Panc1 (cell line): ENCODE measurements around the gene HPN. TPM values are rescaled to one million over a fixed set of nuclear protein-coding genes. Genes with fewer than 3 reads are reported as not detected.

Experiments
- ATAC-seq: fragments of 200-7000 bp; cut with Tn5 transposase; 2 replicates; pipeline ENCODE4 v1.9.1; 2020; ENCODE audit warnings: mild to moderate bottlenecking, moderate library complexity
- BruUV-seq: library from RNA; stranded (reverse); fragments of 400-500 nt; replicated peaks from 2 replicates; lab custom pipeline; 2021; lab: Mats Ljungman, UMichigan
- CTCF ChIA-PET: fragments of 300-600 bp; sonication (Branson Sonifier 250); formaldehyde crosslinking; loops from one replicate; lab custom pipeline; 2022; ENCODE audit warnings: antibody characterized with exemption; lab: Charles Lee
- POLR2A ChIA-PET: fragments of 300-600 bp; sonication (Branson Sonifier 250); formaldehyde crosslinking; loops from one replicate; lab custom pipeline; 2022; ENCODE audit warnings: antibody characterized with exemption; lab: Charles Lee
- DNase-seq: peaks from one replicate; pipeline ENCODE4 v3.0.0-alpha.2; 2010; ENCODE audit warnings: low read depth, low spot score
- H3K27ac ChIP-seq: 2 replicates; pipeline ENCODE4 v1.5.1; 2011; ENCODE audit warnings: mild to moderate bottlenecking, low read length, inconsistent platforms
- H3K27me3 ChIP-seq: fragments of 200-500 bp; sonication (Bioruptor generic); 2 replicates; pipeline ENCODE4 v1.6.0; 2014; ENCODE audit warnings: low read length, inconsistent platforms; ENCODE audit not compliant: control insufficient read depth, insufficient read depth
- H3K36me3 ChIP-seq: fragments of 200-500 bp; sonication (Bioruptor generic); 2 replicates; pipeline ENCODE4 v1.5.1; 2014; ENCODE audit warnings: inconsistent platforms, mild to moderate bottlenecking, low read length, moderate library complexity; ENCODE audit not compliant: control insufficient read depth, insufficient read depth
- H3K4me1 ChIP-seq: 2 replicates; pipeline ENCODE4 v1.5.1; 2011; ENCODE audit warnings: inconsistent platforms, mild to moderate bottlenecking, low read length, moderate library complexity; ENCODE audit not compliant: control insufficient read depth, insufficient read depth
- H3K4me3 ChIP-seq, 2 experiments: 2 replicates each; pipeline ENCODE4 v1.5.1; 2011 to 2012; ENCODE audit warnings: low read depth in 2 of 2, low read length in 2 of 2, mild to moderate bottlenecking in 2 of 2, inconsistent platforms in 1 of 2, moderate library complexity in 1 of 2
- H3K9me3 ChIP-seq: fragments of 200-500 bp; sonication (Bioruptor generic); 2 replicates; pipeline ENCODE4 v1.5.1; 2014; ENCODE audit warnings: low read depth, mild to moderate bottlenecking, inconsistent platforms, low read length, moderate library complexity; ENCODE audit not compliant: control insufficient read depth, insufficient read depth
- POLR2AphosphoS5 ChIP-seq: IDR thresholded peaks from 2 replicates; pipeline ENCODE4 v1.6.1; 2012; ENCODE audit warnings: mild to moderate bottlenecking, low read depth, low read length, moderate library complexity
- REST ChIP-seq, 2 experiments: IDR thresholded peaks; 2 replicates each; pipeline ENCODE4 v1.6.1; 2011 to 2012; ENCODE audit warnings: low read depth in 2 of 2, control low read depth in 1 of 2, low read length in 1 of 2, mild to moderate bottlenecking in 1 of 2, moderate library complexity in 1 of 2; ENCODE audit not compliant: insufficient read depth in 1 of 2
- SIN3A ChIP-seq: IDR thresholded peaks from 2 replicates; pipeline ENCODE4 v1.6.1; 2012; ENCODE audit warnings: low read depth, mild to moderate bottlenecking, low read length, moderate library complexity, borderline replicate concordance; ENCODE audit not compliant: insufficient read depth
- TCF7L2 ChIP-seq: IDR thresholded peaks from 2 replicates; pipeline ENCODE4 v1.6.1; 2011; ENCODE audit warnings: mild to moderate bottlenecking, low read depth, low read length, inconsistent platforms
- in situ Hi-C: cut with HindIII; loops from 2 replicates; pipeline ENCODE4 v1.10.0; 2016; ENCODE audit warnings: low sequenced_read_pairs, low pct_unique_long_range_greater_than_20kb
- intact Hi-C: fragments of 100-400 bp; cut with micrococcal nuclease; formaldehyde crosslinking; loops from one replicate; pipeline ENCODE4 v1.10.0; 2022; ENCODE audit not compliant: unreplicated experiment
- total RNA-seq: library from RNA; stranded (reverse); gene quantifications from one replicate; pipeline ENCODE4 v1.2.1, GENCODE V29; 2021; ENCODE audit not compliant: unreplicated experiment
- TF ChIP-seq, protein P1 (sequence below): fragments of 450-650 bp; IDR thresholded peaks from 2 replicates; pipeline ENCODE4 v1.5.1; 2017; ENCODE audit warnings: mild to moderate bottlenecking

HPN gene
- total RNA-seq, 1 experiment from 2014 or later = 0.08 TPM

GRCh38 chr19:35033067-35034004, 8.2 kb upstream of the HPN start:
- ChIA-PET CTCF (no interaction called here), POLR2A (no interaction called here)
- in situ Hi-C loops = no loop called here

GRCh38 chr19:35034005-35034502, 7.5 kb upstream of the HPN start:
- intact Hi-C loops = no loop called here
- ChIA-PET POLR2A (no interaction called here), CTCF (no interaction called here)
- peaks cover 3% of the 10 kb centered on the region; the same call in 1 of the 2 replicates for H3K27me3 ChIP-seq
- no peak overlapping the region for H3K27ac ChIP-seq
- no peak for ATAC-seq
- no peaks in the 10 kb centered on the region for H3K9me3 ChIP-seq
- TF ChIP-seq SIN3A = no peak
- TF ChIP-seq, protein P1, sequence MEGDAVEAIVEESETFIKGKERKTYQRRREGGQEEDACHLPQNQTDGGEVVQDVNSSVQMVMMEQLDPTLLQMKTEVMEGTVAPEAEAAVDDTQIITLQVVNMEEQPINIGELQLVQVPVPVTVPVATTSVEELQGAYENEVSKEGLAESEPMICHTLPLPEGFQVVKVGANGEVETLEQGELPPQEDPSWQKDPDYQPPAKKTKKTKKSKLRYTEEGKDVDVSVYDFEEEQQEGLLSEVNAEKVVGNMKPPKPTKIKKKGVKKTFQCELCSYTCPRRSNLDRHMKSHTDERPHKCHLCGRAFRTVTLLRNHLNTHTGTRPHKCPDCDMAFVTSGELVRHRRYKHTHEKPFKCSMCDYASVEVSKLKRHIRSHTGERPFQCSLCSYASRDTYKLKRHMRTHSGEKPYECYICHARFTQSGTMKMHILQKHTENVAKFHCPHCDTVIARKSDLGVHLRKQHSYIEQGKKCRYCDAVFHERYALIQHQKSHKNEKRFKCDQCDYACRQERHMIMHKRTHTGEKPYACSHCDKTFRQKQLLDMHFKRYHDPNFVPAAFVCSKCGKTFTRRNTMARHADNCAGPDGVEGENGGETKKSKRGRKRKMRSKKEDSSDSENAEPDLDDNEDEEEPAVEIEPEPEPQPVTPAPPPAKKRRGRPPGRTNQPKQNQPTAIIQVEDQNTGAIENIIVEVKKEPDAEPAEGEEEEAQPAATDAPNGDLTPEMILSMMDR = no peak
- TF ChIP-seq TCF7L2 = no peak
- no peak for TF ChIP-seq REST (IDR thresholded peaks at IDR 0.05; ENCODE audit: insufficient read depth in 1 of 2, low read depth in 2 of 2, low read length in 1 of 2)
- no peak for TF ChIP-seq POLR2AphosphoS5
- DNase-seq = no peak
- no peaks in the 10 kb centered on the region for H3K36me3 ChIP-seq
- no peak overlapping the region for H3K4me3 ChIP-seq
- peaks cover 4% of the 10 kb centered on the region for H3K4me1 ChIP-seq
- in situ Hi-C loops = no loop called here
- BruUV-seq = no TSS peak

More at GRCh38 chr19:35033067-35034004, 8.2 kb upstream of the HPN start:
- BruUV-seq = no TSS peak
- Histone ChIP-seq H3K27me3 (peaks cover 3% of the 10 kb centered on the region; the same call in 1 of the 2 replicates), H3K36me3 (no peaks in the 10 kb centered on the region), H3K27ac (no peak overlapping the region), H3K4me1 (peaks cover 4% of the 10 kb centered on the region), H3K9me3 (no peaks in the 10 kb centered on the region), H3K4me3 (no peak overlapping the region)
- TF ChIP-seq, protein P1 = no peak
- TF ChIP-seq TCF7L2 (no peak), REST (IDR thresholded peaks at IDR 0.05; ENCODE audit: insufficient read depth in 1 of 2, low read depth in 2 of 2, low read length in 1 of 2) (no peak), SIN3A (no peak), POLR2AphosphoS5 (no peak)
- intact Hi-C loops = no loop called here
- ATAC-seq (no peak), DNase-seq (no peak)
